MCF 10A (cell line): ENCODE results near the gene FJX1. TPM values are rescaled to one million over a fixed set of nuclear protein-coding genes. Genes with fewer than 3 reads are reported as not detected.

Experiments
- BruUV-seq: library from RNA; stranded (reverse); fragments of 400-500 nt; replicated peaks from 2 replicates; lab custom pipeline; 2021; lab: Mats Ljungman, UMichigan
- CTCF ChIA-PET: fragments of 300-600 bp; sonication (Branson Sonifier 250); formaldehyde crosslinking; extraction: SDS; loops from one replicate; lab custom pipeline; 2021; ENCODE audit warnings: antibody characterized with exemption, inconsistent platforms; lab: Yijun Ruan, JAX
- POLR2A ChIA-PET: fragments of 300-600, 350-650 bp; sonication (Branson Sonifier 250); formaldehyde crosslinking; extraction: SDS; loops from one replicate; lab custom pipeline; 2020; ENCODE audit warnings: antibody characterized with exemption, inconsistent platforms; lab: Yijun Ruan, JAX
- DNase-seq: peaks from one replicate; pipeline ENCODE4 v3.0.0-alpha.2; 2018; ENCODE audit not compliant: unreplicated experiment
- H3K27ac Mint-ChIP-seq: one replicate; pipeline ENCODE4 v1.8.0; 2022; ENCODE audit warnings: mild to moderate bottlenecking, low read depth, mixed read lengths; ENCODE audit not compliant: unreplicated experiment
- H3K27me3 Mint-ChIP-seq: one replicate; pipeline ENCODE4 v1.8.0; 2022; ENCODE audit warnings: mixed read lengths; ENCODE audit not compliant: insufficient read depth, unreplicated experiment
- H3K36me3 Mint-ChIP-seq: one replicate; pipeline ENCODE4 v1.8.0; 2022; ENCODE audit warnings: mild to moderate bottlenecking, moderate library complexity, mixed read lengths; ENCODE audit not compliant: insufficient read depth, unreplicated experiment
- H3K4me1 Mint-ChIP-seq: one replicate; pipeline ENCODE4 v1.8.0; 2022; ENCODE audit warnings: mixed read lengths; ENCODE audit not compliant: insufficient read depth, unreplicated experiment
- H3K4me3 Mint-ChIP-seq: one replicate; pipeline ENCODE4 v1.8.0; 2022; ENCODE audit warnings: mild to moderate bottlenecking, moderate library complexity, mixed read lengths; ENCODE audit not compliant: unreplicated experiment
- H3K9me3 Mint-ChIP-seq: one replicate; pipeline ENCODE4 v1.8.0; 2022; ENCODE audit warnings: mixed read lengths; ENCODE audit not compliant: unreplicated experiment
- CTCF ChIP-seq: fragments of 200-600 bp; IDR thresholded peaks from one replicate; pipeline ENCODE4 v1.8.0; 2022; ENCODE audit warnings: antibody characterized with exemption, mild to moderate bottlenecking; ENCODE audit not compliant: unreplicated experiment
- intact Hi-C: fragments of 100-400 bp; cut with micrococcal nuclease; formaldehyde crosslinking; loops from 2 replicates; pipeline ENCODE4 v1.14.1; 2022
- total RNA-seq: library from RNA; stranded (reverse); gene quantifications from 2 replicates; pipeline ENCODE4 v1.2.3, GENCODE V29; 2022

FJX1 gene
- total RNA-seq, 1 experiment from 2014 or later = 53.7 TPM

- H3K4me3 Mint-ChIP-seq = peak overlapping the region; percentile 100
- peaks cover 16% of the 10 kb centered on the region for H3K36me3 Mint-ChIP-seq
- no peaks in the 10 kb centered on the region for H3K27me3 Mint-ChIP-seq
- intact Hi-C loops = loop anchor here (5.0 kb wide), 2 partner anchors 136 to 161 kb away; no protein-coding TSS in a partner anchor
- TF ChIP-seq CTCF = no peak
- ChIA-PET CTCF (interaction anchor here (0.6 to 0.7 kb wide), 2 partner anchors 18 to 31 kb away, joined by 3 read pairs; no protein-coding TSS in a partner anchor), POLR2A (interaction anchor here (0.6 to 5.2 kb wide), 13 partner anchors 9 to 272 kb away, joined by 3 to 69 read pairs (median 4); partner anchors contain the start of gene FJX1)
- BruUV-seq = no TSS peak
- no peak for DNase-seq
- H3K9me3 Mint-ChIP-seq = peaks cover 20% of the 10 kb centered on the region
- peaks cover 25% of the 10 kb centered on the region for H3K4me1 Mint-ChIP-seq
- peak overlapping the region; percentile 100 for H3K27ac Mint-ChIP-seq
Observed at GRCh38 chr11:35661534-35661933, 43.3 kb downstream of the FJX1 start.

GRCh38 chr11:35662061-35662648 lies 43.9 kb downstream of the FJX1 start:
- H3K9me3 Mint-ChIP-seq = peaks cover 20% of the 10 kb centered on the region
- ChIA-PET CTCF (interaction anchor here (0.6 to 0.8 kb wide), 2 partner anchors 21 to 290 kb away, joined by 3 to 4 read pairs; no protein-coding TSS in a partner anchor), POLR2A (interaction anchor here (0.6 to 5.2 kb wide), 17 partner anchors 8 to 437 kb away, joined by 3 to 69 read pairs (median 4); partner anchors contain the start of gene FJX1)
- DNase-seq = no peak
- peaks cover 25% of the 10 kb centered on the region for H3K4me1 Mint-ChIP-seq
- no peak for TF ChIP-seq CTCF
- BruUV-seq = TSS peak; percentile 75
- H3K36me3 Mint-ChIP-seq = peaks cover 16% of the 10 kb centered on the region
- intact Hi-C loops = loop anchor here (1.0 to 5.0 kb wide), 4 partner anchors 39 to 160 kb away; partner anchors contain the start of gene FJX1
- H3K27ac Mint-ChIP-seq = peak overlapping the region; percentile 100
- no peaks in the 10 kb centered on the region for H3K27me3 Mint-ChIP-seq
- H3K4me3 Mint-ChIP-seq = peak overlapping the region; percentile 100

GRCh38 chr11:35662649-35663407 lies 44.6 kb downstream of the FJX1 start, which contains the start of gene TRIM44:
TRIM44 (plus strand) TSS chr11:35662775; CDS start chr11:35663112, 337 bp downstream.
- H3K36me3 Mint-ChIP-seq = peaks cover 16% of the 10 kb centered on the region
- intact Hi-C loops = loop anchor here (1.0 to 5.0 kb wide), 4 partner anchors 40 to 159 kb away; partner anchors contain the start of gene FJX1
- no peak for TF ChIP-seq CTCF
- DNase-seq = peak; percentile 84
- H3K27me3 Mint-ChIP-seq = no peaks in the 10 kb centered on the region
- BruUV-seq = no TSS peak
- H3K27ac Mint-ChIP-seq = peak within 1 kb of the TSS; percentile 100
- H3K4me1 Mint-ChIP-seq = peaks cover 25% of the 10 kb centered on the region
- peak within 1 kb of the TSS; percentile 100 for H3K4me3 Mint-ChIP-seq
- H3K9me3 Mint-ChIP-seq = peaks cover 20% of the 10 kb centered on the region
- ChIA-PET POLR2A (interaction anchor here (0.6 to 5.2 kb wide), 16 partner anchors 8 to 436 kb away, joined by 3 to 69 read pairs (median 4); partner anchors contain the start of gene FJX1), CTCF (interaction anchor here (0.6 to 0.8 kb wide), 3 partner anchors 20 to 289 kb away, joined by 3 to 5 read pairs (median 4); no protein-coding TSS in a partner anchor)
